Cardiac muscle cell (in vitro differentiated cells and primary cell): ENCODE results near the gene VWCE. TPM values are rescaled to one million over a fixed set of nuclear protein-coding genes. Genes with fewer than 3 reads are reported as not detected.
A peak's percentile ranks its signal among the peaks of the same experiment; 100 is the strongest.

ENCODE experiments used
- DNase-seq, 2 donors: peaks; one replicate each; pipeline versions ENCODE4 v3.0.0 to v3.0.0-alpha.2; 2010 to 2017; ENCODE audit warnings: low read depth in 1 of 2, low spot score in 1 of 2
- H3K27ac ChIP-seq: fragments of 200-600 bp; sonication (generic); 2 replicates; pipeline ENCODE4 v1.5.1; 2016
- H3K27me3 ChIP-seq: fragments of 200-600 bp; sonication (generic); 2 replicates; pipeline ENCODE4 v1.6.0; 2016; ENCODE audit warnings: control low read depth
- H3K36me3 ChIP-seq: fragments of 200-600 bp; sonication (generic); 2 replicates; pipeline ENCODE4 v1.5.1; 2016; ENCODE audit warnings: control low read depth
- H3K4me1 ChIP-seq: fragments of 200-600 bp; sonication (generic); 2 replicates; pipeline ENCODE4 v1.8.1; 2017; ENCODE audit warnings: low read depth, mild to moderate bottlenecking, mixed run types
- H3K4me3 ChIP-seq: fragments of 200-600 bp; sonication (generic); 2 replicates; pipeline ENCODE4 v1.5.1; 2016; ENCODE audit warnings: mild to moderate bottlenecking
- H3K9me3 ChIP-seq: fragments of 200-600 bp; sonication (generic); 2 replicates; pipeline ENCODE4 v1.5.1; 2017; ENCODE audit warnings: low read depth, mild to moderate bottlenecking, control low read depth
- polyA plus RNA-seq: library from polyadenylated mRNA; unstranded; fragments of >200 nt; fragmentation: Nextera tagmentation; extraction: Ambion mirVana; gene quantifications from 2 replicates; pipeline ENCODE4 v1.2.1, GENCODE V29; 2016
- total RNA-seq: library from RNA; depleted of rRNA; stranded (reverse); fragments of >200 nt; gene quantifications from 2 replicates; pipeline ENCODE4 v1.2.3, GENCODE V29; 2016
- TF ChIP-seq, protein P1 (sequence below): IDR thresholded peaks from 2 replicates; pipeline ENCODE4 v1.5.1; 2012; ENCODE audit warnings: low read depth, mild to moderate bottlenecking, low read length

VWCE gene
- total and polyA plus RNA-seq, 2 experiments from 2014 or later = 2.3 to 3.1 TPM

DNA sequence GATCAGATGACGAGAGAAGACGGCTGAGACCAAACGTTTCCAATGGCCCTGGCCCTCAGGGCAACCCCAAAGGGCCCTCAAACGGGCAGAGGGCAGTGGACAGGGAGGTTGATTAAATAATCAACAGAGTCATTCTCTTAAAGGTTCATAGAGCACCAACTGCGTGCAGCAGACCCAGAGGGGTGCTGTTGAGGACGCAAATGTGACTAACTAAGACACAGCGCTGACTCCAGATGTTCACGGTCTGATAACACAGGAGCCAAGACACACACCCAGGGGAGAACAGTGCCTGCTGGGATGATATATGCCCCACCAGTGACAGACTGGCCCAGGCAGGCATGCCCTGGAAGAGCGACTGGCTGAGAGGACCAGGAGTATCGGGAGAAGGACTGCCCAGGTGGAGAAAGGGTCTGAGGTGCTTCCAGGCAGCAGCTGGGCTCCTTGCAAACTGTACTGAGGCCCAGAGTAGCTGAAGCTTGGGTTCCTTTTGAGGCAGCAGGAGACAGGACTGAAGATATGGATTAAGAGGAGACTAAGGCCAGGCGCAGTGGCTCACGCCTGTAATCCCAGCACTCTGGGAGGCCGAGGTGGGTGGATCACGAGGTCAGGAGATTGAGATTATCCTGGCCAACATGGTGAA is 7.7 kb downstream of the VWCE start:
- no peak overlapping the region for H3K4me3 ChIP-seq
- no peaks in the 10 kb centered on the region for H3K36me3 ChIP-seq
- TF ChIP-seq, protein P1, sequence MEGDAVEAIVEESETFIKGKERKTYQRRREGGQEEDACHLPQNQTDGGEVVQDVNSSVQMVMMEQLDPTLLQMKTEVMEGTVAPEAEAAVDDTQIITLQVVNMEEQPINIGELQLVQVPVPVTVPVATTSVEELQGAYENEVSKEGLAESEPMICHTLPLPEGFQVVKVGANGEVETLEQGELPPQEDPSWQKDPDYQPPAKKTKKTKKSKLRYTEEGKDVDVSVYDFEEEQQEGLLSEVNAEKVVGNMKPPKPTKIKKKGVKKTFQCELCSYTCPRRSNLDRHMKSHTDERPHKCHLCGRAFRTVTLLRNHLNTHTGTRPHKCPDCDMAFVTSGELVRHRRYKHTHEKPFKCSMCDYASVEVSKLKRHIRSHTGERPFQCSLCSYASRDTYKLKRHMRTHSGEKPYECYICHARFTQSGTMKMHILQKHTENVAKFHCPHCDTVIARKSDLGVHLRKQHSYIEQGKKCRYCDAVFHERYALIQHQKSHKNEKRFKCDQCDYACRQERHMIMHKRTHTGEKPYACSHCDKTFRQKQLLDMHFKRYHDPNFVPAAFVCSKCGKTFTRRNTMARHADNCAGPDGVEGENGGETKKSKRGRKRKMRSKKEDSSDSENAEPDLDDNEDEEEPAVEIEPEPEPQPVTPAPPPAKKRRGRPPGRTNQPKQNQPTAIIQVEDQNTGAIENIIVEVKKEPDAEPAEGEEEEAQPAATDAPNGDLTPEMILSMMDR = no peak

DNA sequence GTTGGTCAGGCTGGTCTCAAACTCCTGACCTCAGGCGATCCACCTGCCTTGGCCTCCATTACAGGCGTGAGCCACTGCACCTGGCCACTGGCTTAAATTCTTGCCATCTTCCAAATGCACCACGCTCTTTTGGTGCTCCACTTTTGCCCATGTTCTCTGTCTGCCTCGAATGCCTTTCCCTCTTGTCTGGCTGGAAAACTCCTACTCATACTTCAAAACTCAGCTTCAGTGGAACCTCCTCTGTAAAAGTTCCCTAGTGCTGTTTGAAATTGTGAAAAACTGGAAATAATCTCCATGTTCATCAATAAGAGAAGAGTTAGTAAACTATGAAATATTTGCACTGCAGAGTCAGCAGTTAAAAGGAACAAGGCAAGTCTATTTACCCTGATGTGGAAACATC is 11.5 kb downstream of the VWCE start:
- H3K4me3 ChIP-seq = no peak overlapping the region
- H3K4me1 ChIP-seq = no peaks in the 10 kb centered on the region
- no peaks in the 10 kb centered on the region for H3K27me3 ChIP-seq
- TF ChIP-seq, protein P1 = no peak
- DNase-seq = no peak
- H3K36me3 ChIP-seq = no peaks in the 10 kb centered on the region
- no peak overlapping the region for H3K27ac ChIP-seq
- H3K9me3 ChIP-seq = no peaks in the 10 kb centered on the region

More for the DNA sequence above, 7.7 kb downstream of the VWCE start:
- Histone ChIP-seq H3K9me3 (no peaks in the 10 kb centered on the region), H3K27me3 (no peaks in the 10 kb centered on the region), H3K4me1 (no peaks in the 10 kb centered on the region), H3K27ac (no peak overlapping the region)
- no peak for DNase-seq

- Histone ChIP-seq H3K27me3 (no peaks in the 10 kb centered on the region), H3K36me3 (no peaks in the 10 kb centered on the region), H3K4me1 (no peaks in the 10 kb centered on the region), H3K9me3 (no peaks in the 10 kb centered on the region), H3K4me3 (no peak overlapping the region), H3K27ac (no peak overlapping the region)
- TF ChIP-seq, protein P1 = no peak
- peak; percentile 58 to 79 for DNase-seq
Measured at GRCh38 chr11:61281581-61282250, 13.4 kb downstream of the VWCE start.

GRCh38 chr11:61280883-61281580 is 14.1 kb downstream of the VWCE start:
- Histone ChIP-seq H3K27ac (no peak overlapping the region), H3K36me3 (no peaks in the 10 kb centered on the region), H3K4me1 (no peaks in the 10 kb centered on the region), H3K27me3 (no peaks in the 10 kb centered on the region), H3K4me3 (no peak overlapping the region), H3K9me3 (no peaks in the 10 kb centered on the region)
- no peak for DNase-seq
- TF ChIP-seq, protein P1 = no peak

- no peak for DNase-seq
- Histone ChIP-seq H3K27ac (no peak overlapping the region), H3K36me3 (no peaks in the 10 kb centered on the region), H3K4me1 (no peaks in the 10 kb centered on the region), H3K9me3 (no peaks in the 10 kb centered on the region), H3K4me3 (no peak overlapping the region), H3K27me3 (no peaks in the 10 kb centered on the region)
- TF ChIP-seq, protein P1 = no peak
Measured at GRCh38 chr11:61279934-61280659, 15.0 kb downstream of the VWCE start.
